ENCODE data around the gene USP33. TPM values are rescaled to one million over a fixed set of nuclear protein-coding genes. Genes with fewer than 3 reads are reported as not detected.
"Not testable (repeated sequence)": the region's sequence is repeated elsewhere in the genome, so short reads cannot be mapped to it uniquely, and the experiment has no call there.

USP33 gene
- polyA plus RNA-seq, 2 of the 4 experiments (the other 2 are of a cell fraction), result 22.9 to 49.5 TPM

- Histone ChIP-seq H3K9me3 (peaks cover 8% of the 10 kb centered on the region; the same call in 1 of the 3 replicates), H3K4me3 (no peak overlapping the region), H3K27ac (no peak overlapping the region), H3K4me2 (no peak overlapping the region), H3K4me1 (peaks cover 4% of the 10 kb centered on the region; the same call in 1 of the 3 replicates)
- ATAC-seq (no peak), DNase-seq (ENCODE audit: low read depth in 1 of 2, low spot score in 1 of 2) (no peak), FAIRE-seq (no peak)
- TF ChIP-seq BHLHE40 (IDR thresholded peaks at IDR 0.05; ENCODE audit: low read depth, low read length), result no peak
- no peak for TF ChIP-seq ZNF302 (CRISPR knock-in tag; IDR thresholded peaks at IDR 0.05)
- TF ChIP-seq EP300 (IDR thresholded peaks at IDR 0.05), result no peak
- no peak for TF ChIP-seq HOXA7 (CRISPR knock-in tag; IDR thresholded peaks at IDR 0.05)
- TF ChIP-seq MYC (IDR thresholded peaks at IDR 0.05; ENCODE audit: borderline replicate concordance, low read length), result no peak
- no peak for TF ChIP-seq NPAS2 (CRISPR knock-in tag; IDR thresholded peaks at IDR 0.05; ENCODE audit: borderline replicate concordance)
- WGBS (ENCODE audit: missing lambda C conversion rate), result 97% methylated on average over 2 of the region's 2 CpGs
- POLR2A ChIA-PET, result no interaction called here
- CTCF ChIA-PET, result interaction anchor here (1.0 kb wide), 1 partner anchor 35 kb away, joined by 3 read pairs; no protein-coding TSS in a partner anchor
Observed at GRCh38 chr1:77649127-77649526, 110.5 kb downstream of the USP33 start.

DNA sequence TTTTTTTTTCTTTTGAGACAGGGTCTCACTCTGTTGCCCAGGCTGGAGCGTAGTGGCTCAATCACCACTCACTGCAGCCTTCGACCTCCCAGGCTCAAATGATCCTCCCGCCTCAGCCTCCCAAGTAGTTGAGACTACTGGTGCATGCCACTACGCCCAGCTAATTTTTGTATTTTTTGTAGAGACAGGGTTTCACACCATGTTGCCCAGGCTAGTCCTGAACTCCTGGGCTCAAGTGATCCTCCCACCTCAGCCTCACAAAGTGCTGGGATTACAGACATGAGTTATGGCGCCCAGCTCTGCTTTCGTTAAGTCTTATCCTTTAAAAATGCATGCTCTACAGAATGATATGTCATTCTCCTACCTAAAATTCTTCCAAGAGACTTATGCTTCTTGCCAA, 113.4 kb downstream of the USP33 start:
- WGBS (ENCODE audit: missing lambda C conversion rate), result 93% methylated on average over 6 of the region's 6 CpGs
- FAIRE-seq; POLR2A ChIA-PET; DNase-seq (ENCODE audit: low read depth in 1 of 2, low spot score in 1 of 2); CTCF ChIA-PET; H3K4me3 ChIP-seq; H3K27ac ChIP-seq; H3K4me2 ChIP-seq; H3K9me3 ChIP-seq; H3K4me1 ChIP-seq; ATAC-seq: not testable (repeated sequence)

Other genes with a start within 250 kb of the USP33 start
- 30.0 and 32.2 TPM in 2 replicates for gene ZZZ3, start 77.2 kb downstream of the USP33 start, polyA plus RNA-seq (2011; rRNA removed)
- gene ZZZ3, start 77.2 kb downstream of the USP33 start, polyA plus RNA-seq (2017; fragmentation: RNase III; extraction: RNeasy Plus Mini Kit Qiagen cat#74134 plus additional on column Dnase treatment), result 20.7 to 25.6 TPM (median 22.7 TPM) in 3 replicates
- 7.4 and 8.2 TPM in 2 replicates for gene MIGA1, start 19.8 kb upstream of the USP33 start, polyA plus RNA-seq (2011; rRNA removed)
- 6.1 to 6.5 TPM (median 6.2 TPM) in 3 replicates for gene MIGA1, start 19.8 kb upstream of the USP33 start, polyA plus RNA-seq (2017; fragmentation: RNase III; extraction: RNeasy Plus Mini Kit Qiagen cat#74134 plus additional on column Dnase treatment)
- gene NEXN, start 128.8 kb upstream of the USP33 start, polyA plus RNA-seq (2011; rRNA removed), result 0.54 and 1.8 TPM in 2 replicates
- gene NEXN, start 128.8 kb upstream of the USP33 start, polyA plus RNA-seq (2017; fragmentation: RNase III; extraction: RNeasy Plus Mini Kit Qiagen cat#74134 plus additional on column Dnase treatment), result 7.3 to 8.7 TPM (median 8.2 TPM) in 3 replicates
- gene FUBP1, start 219.2 kb upstream of the USP33 start, polyA plus RNA-seq (2011; rRNA removed), result 126 and 183 TPM in 2 replicates
- gene FUBP1, start 219.2 kb upstream of the USP33 start, polyA plus RNA-seq (2017; fragmentation: RNase III; extraction: RNeasy Plus Mini Kit Qiagen cat#74134 plus additional on column Dnase treatment), result 126 to 131 TPM (median 128 TPM) in 3 replicates
- 18.5 and 30.0 TPM in 2 replicates for gene DNAJB4, start 245.1 kb upstream of the USP33 start, polyA plus RNA-seq (2011; rRNA removed)
- gene DNAJB4, start 245.1 kb upstream of the USP33 start, polyA plus RNA-seq (2017; fragmentation: RNase III; extraction: RNeasy Plus Mini Kit Qiagen cat#74134 plus additional on column Dnase treatment), result 48.8 to 62.6 TPM (median 49.0 TPM) in 3 replicates